ENCODE measurements around the gene GRID1.

Gene GRID1

DNA sequence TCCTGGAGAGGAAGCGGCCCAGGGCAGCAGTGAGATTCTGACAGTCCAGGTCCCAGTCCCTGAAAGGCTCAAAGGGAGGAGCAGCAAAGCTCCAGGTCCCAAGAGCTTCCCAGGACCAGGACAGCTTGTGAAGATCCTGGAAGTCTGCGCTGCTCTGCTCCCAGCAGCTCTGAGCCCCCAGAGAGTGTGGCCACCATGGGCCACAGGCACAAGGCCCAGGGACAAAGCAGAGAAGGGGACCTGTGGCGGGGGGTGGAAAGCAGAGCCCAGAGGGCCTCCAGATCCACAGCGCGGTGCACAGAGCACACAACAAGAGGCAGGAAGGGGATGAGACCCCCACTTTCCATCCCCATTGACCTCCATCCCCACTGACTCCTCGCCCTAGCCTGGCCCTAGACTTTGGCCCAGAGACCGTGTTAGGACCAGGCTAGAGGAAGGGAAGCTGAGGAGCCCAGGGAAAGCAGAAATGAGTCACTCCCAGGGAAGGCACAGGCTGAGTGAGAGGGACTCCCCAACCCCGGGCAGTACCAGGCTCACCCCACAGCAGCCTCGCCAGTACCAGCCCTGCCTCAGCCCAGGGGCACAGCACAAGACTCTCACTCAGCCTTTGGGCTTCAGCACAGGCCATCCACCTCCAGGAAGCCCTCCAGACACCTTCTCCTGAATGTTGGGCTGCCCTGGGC is 75.5 kb downstream of the GRID1 start:
- Mint-ChIP-seq H3K27me3 (ENCODE audit: low read depth) (peaks cover 19% of the 10 kb centered on the region), H3K36me3 (ENCODE audit: low read depth) (no peaks in the 10 kb centered on the region), H3K9me3 (no peaks in the 10 kb centered on the region), H3K4me1 (no peaks in the 10 kb centered on the region), H3K27ac (no peak overlapping the region), H3K4me3 (no peak overlapping the region)
- TF ChIP-seq CTCF (IDR thresholded peaks at IDR 0.05; ENCODE audit: unreplicated experiment in 3 of 3) = no peak

DNA sequence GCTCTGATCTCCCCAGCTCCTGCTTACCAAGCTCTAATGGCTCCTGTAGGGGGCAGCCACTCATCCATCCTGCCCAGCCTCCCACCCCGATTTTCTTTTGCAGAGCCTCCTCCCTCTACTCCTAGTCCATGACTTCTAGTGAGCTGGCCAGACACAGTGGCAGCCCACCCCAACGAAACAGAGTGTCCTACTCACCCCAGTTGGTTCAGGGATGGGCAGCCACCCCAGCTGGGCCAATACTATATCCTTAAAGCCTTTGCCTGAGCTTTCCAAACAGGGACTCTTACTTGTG is 77.1 kb downstream of the GRID1 start:
- Mint-ChIP-seq H3K9me3 (no peaks in the 10 kb centered on the region), H3K27me3 (ENCODE audit: low read depth) (peaks cover 9% of the 10 kb centered on the region), H3K4me1 (no peaks in the 10 kb centered on the region), H3K27ac (no peak overlapping the region), H3K4me3 (no peak overlapping the region), H3K36me3 (ENCODE audit: low read depth) (no peaks in the 10 kb centered on the region)
- no peak for TF ChIP-seq CTCF (IDR thresholded peaks at IDR 0.05; ENCODE audit: unreplicated experiment in 3 of 3)

- Mint-ChIP-seq H3K4me3 (no peak overlapping the region), H3K9me3 (no peaks in the 10 kb centered on the region), H3K4me1 (no peaks in the 10 kb centered on the region), H3K36me3 (ENCODE audit: low read depth) (no peaks in the 10 kb centered on the region), H3K27ac (no peak overlapping the region), H3K27me3 (ENCODE audit: low read depth) (peaks cover 9% of the 10 kb centered on the region)
- TF ChIP-seq CTCF (IDR thresholded peaks at IDR 0.05; ENCODE audit: unreplicated experiment in 3 of 3) = no peak
Measured at GRCh38 chr10:86288695-86289576, 77.7 kb downstream of the GRID1 start.

DNA sequence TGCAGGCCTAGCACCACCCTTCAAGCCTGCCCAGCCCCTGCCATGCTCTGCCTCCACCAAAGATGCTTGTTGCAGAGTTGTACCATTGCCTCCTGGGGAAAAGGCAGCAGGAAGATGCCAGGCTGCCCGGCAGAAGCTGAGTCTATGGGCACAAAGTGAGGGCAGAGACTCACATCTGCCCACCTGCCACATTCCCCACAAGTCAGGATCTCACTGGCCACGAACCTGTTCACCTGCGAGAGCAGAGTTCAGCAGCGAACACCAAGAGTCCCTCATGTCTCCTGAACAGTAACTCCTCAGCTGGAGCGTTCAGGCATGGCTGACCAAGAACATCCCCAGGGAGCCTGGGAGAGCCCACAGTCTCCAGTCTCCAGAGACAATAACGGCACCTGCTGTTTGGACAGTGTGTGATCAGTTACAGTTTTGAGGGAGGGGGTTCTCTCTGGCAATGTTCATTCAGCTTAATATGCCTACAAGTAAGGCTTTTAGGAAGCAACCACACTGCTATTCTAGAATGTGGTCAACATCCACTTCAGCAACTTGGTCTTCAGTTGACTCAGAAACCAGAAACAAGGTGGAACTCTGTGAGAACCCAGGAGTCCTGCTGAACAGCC is 78.5 kb downstream of the GRID1 start:
- H3K4me3 Mint-ChIP-seq = no peak overlapping the region
- no peaks in the 10 kb centered on the region for H3K4me1 Mint-ChIP-seq
- no peak for TF ChIP-seq CTCF (IDR thresholded peaks at IDR 0.05; ENCODE audit: unreplicated experiment in 3 of 3)
- no peaks in the 10 kb centered on the region for H3K36me3 Mint-ChIP-seq (ENCODE audit: low read depth)
- H3K9me3 Mint-ChIP-seq = peaks cover 3% of the 10 kb centered on the region
- H3K27ac Mint-ChIP-seq = no peak overlapping the region
- peaks cover 9% of the 10 kb centered on the region for H3K27me3 Mint-ChIP-seq (ENCODE audit: low read depth)

DNA sequence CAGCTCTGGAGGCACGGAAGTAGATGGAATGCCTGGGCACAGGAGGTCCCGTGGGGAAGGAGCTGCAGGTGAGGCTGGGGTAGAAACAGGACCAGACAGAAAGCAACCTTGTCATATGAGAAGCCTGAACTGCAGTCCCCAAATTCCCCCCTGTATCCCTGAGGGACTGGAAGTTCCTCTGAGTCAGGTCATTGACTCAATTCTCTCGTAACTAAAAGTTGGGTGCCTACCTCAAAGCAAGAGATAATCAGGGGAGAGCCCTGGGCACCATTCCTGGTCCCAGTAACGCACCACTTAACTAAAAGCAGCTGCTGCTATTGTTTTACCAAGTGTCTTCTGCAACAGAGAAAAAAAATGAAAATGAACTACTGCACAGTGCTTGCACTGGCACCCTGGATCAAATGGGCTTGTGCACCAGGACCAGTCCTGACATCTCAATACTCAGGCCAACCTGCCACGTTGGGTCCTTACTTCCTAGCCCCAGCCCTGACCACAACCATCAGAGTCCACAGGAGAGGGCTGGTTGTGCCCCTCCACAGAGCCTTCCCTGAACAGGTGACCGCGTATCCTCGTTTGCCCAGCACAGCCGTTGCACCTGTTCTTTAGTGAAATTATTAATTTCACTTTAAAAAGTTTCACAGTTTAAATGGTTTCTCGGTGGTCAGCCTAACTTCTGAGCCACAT is 79.3 kb downstream of the GRID1 start:
- no peaks in the 10 kb centered on the region for H3K36me3 Mint-ChIP-seq (ENCODE audit: low read depth)
- peaks cover 3% of the 10 kb centered on the region for H3K9me3 Mint-ChIP-seq
- peaks cover 9% of the 10 kb centered on the region for H3K27me3 Mint-ChIP-seq (ENCODE audit: low read depth)
- TF ChIP-seq CTCF (IDR thresholded peaks at IDR 0.05; ENCODE audit: unreplicated experiment in 3 of 3) = no peak
- no peak overlapping the region for H3K4me3 Mint-ChIP-seq
- no peak overlapping the region for H3K27ac Mint-ChIP-seq
- H3K4me1 Mint-ChIP-seq = no peaks in the 10 kb centered on the region

All from nephron (organoid).